Measurements from ENCODE around the gene SHANK3.

The SHANK3 gene

GRCh38 chr22:50699756-50700386, 27.2 kb downstream of the SHANK3 start:
- DNase-seq (ENCODE audit: low read depth) = no peak

- no peak for DNase-seq (ENCODE audit: low read depth)
Observed at GRCh38 chr22:50700387-50701075, 27.9 kb downstream of the SHANK3 start.

- DNase-seq (ENCODE audit: low read depth) = no peak
Observed at GRCh38 chr22:50701076-50701419, 28.4 kb downstream of the SHANK3 start.

GRCh38 chr22:50701428-50702154, 29.0 kb downstream of the SHANK3 start:
- no peak for DNase-seq (ENCODE audit: low read depth)

- DNase-seq (ENCODE audit: low read depth) = no peak
Observed at GRCh38 chr22:50702261-50702671, 29.6 kb downstream of the SHANK3 start.

GRCh38 chr22:50702821-50703725, 30.4 kb downstream of the SHANK3 start:
- DNase-seq (ENCODE audit: low read depth) = no peak

GRCh38 chr22:50703726-50704509, 31.3 kb downstream of the SHANK3 start:
- DNase-seq (ENCODE audit: low read depth) = no peak

GRCh38 chr22:50704510-50705218, 32.0 kb downstream of the SHANK3 start:
- DNase-seq (ENCODE audit: low read depth) = no peak

GRCh38 chr22:50705219-50705691, 32.6 kb downstream of the SHANK3 start:
- no peak for DNase-seq (ENCODE audit: low read depth)

GRCh38 chr22:50705851-50706351, 33.3 kb downstream of the SHANK3 start:
- DNase-seq (ENCODE audit: low read depth) = no peak

- no peak for DNase-seq (ENCODE audit: low read depth)
Observed at GRCh38 chr22:50706481-50707125, 34.0 kb downstream of the SHANK3 start.

- DNase-seq (ENCODE audit: low read depth) = no peak
Observed at GRCh38 chr22:50708474-50708873, 35.9 kb downstream of the SHANK3 start.

- DNase-seq (ENCODE audit: low read depth) = no peak
Observed at GRCh38 chr22:50708996-50709395, 36.4 kb downstream of the SHANK3 start.

- DNase-seq (ENCODE audit: low read depth) = no peak
Observed at GRCh38 chr22:50710221-50710620, 37.6 kb downstream of the SHANK3 start.

- no peak for DNase-seq (ENCODE audit: low read depth)
Observed at GRCh38 chr22:50710886-50711285, 38.3 kb downstream of the SHANK3 start.

GRCh38 chr22:50711446-50712340, 39.1 kb downstream of the SHANK3 start:
- DNase-seq (ENCODE audit: low read depth) = peak; percentile 12

- no peak for DNase-seq (ENCODE audit: low read depth)
Observed at GRCh38 chr22:50712341-50713007, 39.9 kb downstream of the SHANK3 start.

GRCh38 chr22:50713008-50713385, 40.4 kb downstream of the SHANK3 start:
- DNase-seq (ENCODE audit: low read depth) = no peak

Data from ELR (cell line).